Measurements from ENCODE around the gene LHPP. TPM values are rescaled to one million over a fixed set of nuclear protein-coding genes. Genes with fewer than 3 reads are reported as not detected.

Gene LHPP
- total RNA-seq, 2 experiments from 2014 or later, result 15.3 to 19.6 TPM

GRCh38 chr10:124526621-124527267, 65.1 kb downstream of the LHPP start:
- Mint-ChIP-seq H3K4me3 (no peak overlapping the region), H3K27me3 (no peaks in the 10 kb centered on the region), H3K27ac (no peak overlapping the region), H3K9me3 (no peaks in the 10 kb centered on the region), H3K4me1 (ENCODE audit: low read depth) (peaks cover 9% of the 10 kb centered on the region), H3K36me3 (ENCODE audit: low read depth) (peaks cover 4% of the 10 kb centered on the region)
- no peaks in the 10 kb centered on the region for H3K27me3 ChIP-seq (ENCODE audit: control insufficient read depth in 1 of 2, insufficient read depth in 2 of 2, low read length in 2 of 2)
- TF ChIP-seq CTCF (IDR thresholded peaks at IDR 0.05), result no peak
- POLR2A ChIA-PET, result no interaction called here
- peaks cover 9% of the 10 kb centered on the region for H3K4me1 ChIP-seq (ENCODE audit: insufficient read depth, low read length)
- H3K9me3 ChIP-seq (ENCODE audit: control insufficient read depth in 1 of 2, insufficient read depth in 1 of 2, low read length in 2 of 2), result no peaks in the 10 kb centered on the region
- H3K36me3 ChIP-seq (ENCODE audit: insufficient read depth, low read length), result no peaks in the 10 kb centered on the region
- no peak for DNase-seq
- CTCF ChIA-PET, result interaction anchor here (1.1 kb wide), 1 partner anchor 229 kb away, joined by 3 read pairs; no protein-coding TSS in a partner anchor
- intact Hi-C loops (cut with DNase I, micrococcal nuclease), result no loop called here
- no peak overlapping the region for H3K27ac ChIP-seq (ENCODE audit: low read depth in 1 of 2, low read length in 2 of 2)
- no peak for ATAC-seq (ENCODE audit: poor library complexity)
- H3K4me3 ChIP-seq (ENCODE audit: low read length), result no peak overlapping the region

- TF ChIP-seq CTCF (IDR thresholded peaks at IDR 0.05), result no peak
- ChIA-PET POLR2A (no interaction called here), CTCF (interaction anchor here (0.6 kb wide), 1 partner anchor 41 kb away, joined by 3 read pairs; no protein-coding TSS in a partner anchor)
- no peaks in the 10 kb centered on the region for H3K27me3 Mint-ChIP-seq
- Histone ChIP-seq H3K4me1 (ENCODE audit: insufficient read depth, low read length) (peaks cover 9% of the 10 kb centered on the region), H3K36me3 (ENCODE audit: insufficient read depth, low read length) (no peaks in the 10 kb centered on the region), H3K9me3 (ENCODE audit: control insufficient read depth in 1 of 2, insufficient read depth in 1 of 2, low read length in 2 of 2) (no peaks in the 10 kb centered on the region), H3K27ac (ENCODE audit: low read depth in 1 of 2, low read length in 2 of 2) (no peak overlapping the region), H3K4me3 (ENCODE audit: low read length) (no peak overlapping the region), H3K27me3 (ENCODE audit: control insufficient read depth in 1 of 2, insufficient read depth in 2 of 2, low read length in 2 of 2) (no peaks in the 10 kb centered on the region)
- no peak overlapping the region for H3K27ac Mint-ChIP-seq
- ATAC-seq (ENCODE audit: poor library complexity) (no peak), DNase-seq (no peak)
- no peak overlapping the region for H3K4me3 Mint-ChIP-seq
- intact Hi-C loops (cut with DNase I, micrococcal nuclease), result no loop called here
- H3K4me1 Mint-ChIP-seq (ENCODE audit: low read depth), result peaks cover 9% of the 10 kb centered on the region
- H3K9me3 Mint-ChIP-seq, result no peaks in the 10 kb centered on the region
- peaks cover under 1% of the 10 kb centered on the region for H3K36me3 Mint-ChIP-seq (ENCODE audit: low read depth)
Measured at GRCh38 chr10:124527874-124528395, 66.3 kb downstream of the LHPP start.

GRCh38 chr10:124529661-124530214, 68.1 kb downstream of the LHPP start:
- Mint-ChIP-seq H3K9me3 (no peaks in the 10 kb centered on the region), H3K27me3 (no peaks in the 10 kb centered on the region), H3K27ac (no peak overlapping the region), H3K36me3 (ENCODE audit: low read depth) (no peaks in the 10 kb centered on the region), H3K4me1 (ENCODE audit: low read depth) (peaks cover 9% of the 10 kb centered on the region), H3K4me3 (no peak overlapping the region)
- H3K9me3 ChIP-seq (ENCODE audit: control insufficient read depth in 1 of 2, insufficient read depth in 1 of 2, low read length in 2 of 2), result no peaks in the 10 kb centered on the region
- no peak for ATAC-seq (ENCODE audit: poor library complexity)
- intact Hi-C loops (cut with DNase I, micrococcal nuclease), result loop anchor here (1.0 to 10.0 kb wide), 5 partner anchors 115 to 533 kb away; no protein-coding TSS in a partner anchor
- H3K4me1 ChIP-seq (ENCODE audit: insufficient read depth, low read length), result peaks cover 15% of the 10 kb centered on the region
- no peak for DNase-seq
- no peaks in the 10 kb centered on the region for H3K27me3 ChIP-seq (ENCODE audit: control insufficient read depth in 1 of 2, insufficient read depth in 2 of 2, low read length in 2 of 2)
- no peak overlapping the region for H3K27ac ChIP-seq (ENCODE audit: low read depth in 1 of 2, low read length in 2 of 2)
- no peak for TF ChIP-seq CTCF (IDR thresholded peaks at IDR 0.05)
- ChIA-PET POLR2A (interaction anchor here (2.1 kb wide), 1 partner anchor 216 kb away, joined by 11 read pairs; no protein-coding TSS in a partner anchor), CTCF (interaction anchor here (0.7 to 2.1 kb wide), 8 partner anchors 9 to 220 kb away, joined by 3 to 32 read pairs (median 6); no protein-coding TSS in a partner anchor)
- H3K36me3 ChIP-seq (ENCODE audit: insufficient read depth, low read length), result no peaks in the 10 kb centered on the region
- H3K4me3 ChIP-seq (ENCODE audit: low read length), result no peak overlapping the region

All from CD4-positive, alpha-beta T cell (primary cell).